ENCODE results near the gene PURA. TPM values are rescaled to one million over a fixed set of nuclear protein-coding genes. Genes with fewer than 3 reads are reported as not detected.

The PURA gene
- total RNA-seq, 2 experiments from 2014 or later = 9.5 to 10.7 TPM

GRCh38 chr5:140109759-140110645, 3.9 kb upstream of the PURA start:
- ChIA-PET CTCF (interaction anchor here (1.5 to 3.2 kb wide), 6 partner anchors 11 to 35 kb away, joined by 3 to 23 read pairs (median 4); no protein-coding TSS in a partner anchor), POLR2A (interaction anchor here (0.6 kb wide), 1 partner anchor 968 kb away, joined by 4 read pairs; no protein-coding TSS in a partner anchor)
- no peak for ATAC-seq

GRCh38 chr5:140110646-140110957, 3.3 kb upstream of the PURA start:
- no peak for DNase-seq
- Mint-ChIP-seq H3K4me1 (peaks cover 53% of the 10 kb centered on the region), H3K27me3 (peaks cover 3% of the 10 kb centered on the region), H3K36me3 (ENCODE audit: low read depth) (peaks cover 11% of the 10 kb centered on the region), H3K4me3 (no peak overlapping the region), H3K9me3 (ENCODE audit: low read depth) (no peaks in the 10 kb centered on the region), H3K27ac (no peak overlapping the region)
- POLR2A ChIA-PET = no interaction called here
- intact Hi-C loops (cut with DNase I, micrococcal nuclease) = loop anchor here (5.0 to 10.0 kb wide), 5 partner anchors 447 to 1756 kb away; partner anchors contain the start of genes UBE2D2 (in 2 of the 2), HARS1 (in 1 of the 2), HARS2 (in 1 of the 2) and KDM3B (in 1 of the 2)
- ATAC-seq = no peak
- CTCF ChIA-PET = interaction anchor here (1.5 to 3.2 kb wide), 3 partner anchors 13 to 34 kb away, joined by 3 to 23 read pairs (median 4); no protein-coding TSS in a partner anchor

More at GRCh38 chr5:140109759-140110645, 3.9 kb upstream of the PURA start:
- Mint-ChIP-seq H3K4me3 (peak overlapping the region; percentile 99), H3K9me3 (ENCODE audit: low read depth) (no peaks in the 10 kb centered on the region), H3K27me3 (peaks cover 3% of the 10 kb centered on the region), H3K4me1 (peaks cover 49% of the 10 kb centered on the region), H3K27ac (no peak overlapping the region), H3K36me3 (ENCODE audit: low read depth) (peaks cover 10% of the 10 kb centered on the region)
- DNase-seq = no peak
- intact Hi-C loops (cut with DNase I, micrococcal nuclease) = loop anchor here (2.0 to 10.0 kb wide), 11 partner anchors 38 to 1895 kb away; partner anchors contain the start of genes UBE2D2 (in 2 of the 2), CDC23 (in 1 of the 2), CYSTM1 (in 1 of the 2) and HARS1 (in 1 of the 2)

GRCh38 chr5:140111011-140111858, 2.7 kb upstream of the PURA start:
- H3K27me3 Mint-ChIP-seq = peaks cover 3% of the 10 kb centered on the region
- no peak for ATAC-seq
- intact Hi-C loops (cut with DNase I, micrococcal nuclease) = loop anchor here (5.0 to 10.0 kb wide), 5 partner anchors 446 to 1756 kb away; partner anchors contain the start of genes UBE2D2 (in 2 of the 2), HARS1 (in 1 of the 2), HARS2 (in 1 of the 2) and KDM3B (in 1 of the 2)

GRCh38 chr5:140111859-140112551, 1.9 kb upstream of the PURA start:
- Mint-ChIP-seq H3K27me3 (peaks cover 3% of the 10 kb centered on the region), H3K4me1 (peaks cover 56% of the 10 kb centered on the region), H3K4me3 (peak overlapping the region; percentile 89), H3K9me3 (ENCODE audit: low read depth) (no peaks in the 10 kb centered on the region), H3K27ac (peak overlapping the region; percentile 8), H3K36me3 (ENCODE audit: low read depth) (peaks cover 14% of the 10 kb centered on the region)
- DNase-seq (no peak), ATAC-seq (no peak)
- intact Hi-C loops (cut with DNase I, micrococcal nuclease) = loop anchor here (5.0 to 10.0 kb wide), 5 partner anchors 445 to 1757 kb away; partner anchors contain the start of genes UBE2D2 (in 2 of the 2), HARS1 (in 1 of the 2), HARS2 (in 1 of the 2) and KDM3B (in 1 of the 2)
- CTCF ChIA-PET = interaction anchor here (0.6 to 8.1 kb wide), 9 partner anchors 9 to 143 kb away, joined by 3 to 78 read pairs (median 4); no protein-coding TSS in a partner anchor
- POLR2A ChIA-PET = interaction anchor here (1.3 kb wide), 1 partner anchor 20 kb away, joined by 3 read pairs; no protein-coding TSS in a partner anchor

More at GRCh38 chr5:140111011-140111858, 2.7 kb upstream of the PURA start:
- no peak overlapping the region for H3K4me3 Mint-ChIP-seq
- H3K4me1 Mint-ChIP-seq = peaks cover 57% of the 10 kb centered on the region
- no peak for DNase-seq
- H3K9me3 Mint-ChIP-seq (ENCODE audit: low read depth) = no peaks in the 10 kb centered on the region
- no peak overlapping the region for H3K27ac Mint-ChIP-seq
- ChIA-PET POLR2A (interaction anchor here (1.3 kb wide), 1 partner anchor 21 kb away, joined by 3 read pairs; no protein-coding TSS in a partner anchor), CTCF (interaction anchor here (1.5 to 8.1 kb wide), 4 partner anchors 9 to 33 kb away, joined by 3 to 78 read pairs (median 14); no protein-coding TSS in a partner anchor)
- peaks cover 14% of the 10 kb centered on the region for H3K36me3 Mint-ChIP-seq (ENCODE audit: low read depth)

- CTCF ChIA-PET = interaction anchor here (0.6 to 8.1 kb wide), 11 partner anchors 9 to 608 kb away, joined by 3 to 78 read pairs (median 4); no protein-coding TSS in a partner anchor
- DNase-seq (no peak), ATAC-seq (no peak)
- Mint-ChIP-seq H3K27ac (peak overlapping the region; percentile 84), H3K9me3 (ENCODE audit: low read depth) (no peaks in the 10 kb centered on the region), H3K36me3 (ENCODE audit: low read depth) (peaks cover 14% of the 10 kb centered on the region), H3K4me3 (peak overlapping the region; percentile 89), H3K27me3 (peaks cover 3% of the 10 kb centered on the region), H3K4me1 (peaks cover 60% of the 10 kb centered on the region)
- intact Hi-C loops (cut with DNase I, micrococcal nuclease) = loop anchor here (5.0 to 10.0 kb wide), 5 partner anchors 445 to 1758 kb away; partner anchors contain the start of genes UBE2D2 (in 2 of the 2), HARS1 (in 1 of the 2), HARS2 (in 1 of the 2) and KDM3B (in 1 of the 2)
- POLR2A ChIA-PET = interaction anchor here (1.3 kb wide), 1 partner anchor 19 kb away, joined by 3 read pairs; no protein-coding TSS in a partner anchor
These were observed 1.2 kb upstream of the PURA start for GRCh38 chr5:140112685-140113179.

GRCh38 chr5:140113180-140113698, 670 bp upstream of the PURA start:
- H3K4me3 Mint-ChIP-seq = peak overlapping the region; percentile 89

GRCh38 chr5:140114341-140115185, 654 bp downstream of the PURA start:
- ATAC-seq = peak; percentile 14

More at GRCh38 chr5:140113180-140113698, 670 bp upstream of the PURA start:
- DNase-seq = peak; percentile 51
- intact Hi-C loops (cut with DNase I, micrococcal nuclease) = loop anchor here (5.0 to 10.0 kb wide), 5 partner anchors 444 to 1758 kb away; partner anchors contain the start of genes UBE2D2 (in 2 of the 2), HARS1 (in 1 of the 2), HARS2 (in 1 of the 2) and KDM3B (in 1 of the 2)
- Mint-ChIP-seq H3K27ac (peak overlapping the region; percentile 84), H3K27me3 (peaks cover 3% of the 10 kb centered on the region), H3K4me1 (peaks cover 63% of the 10 kb centered on the region), H3K36me3 (ENCODE audit: low read depth) (peaks cover 14% of the 10 kb centered on the region), H3K9me3 (ENCODE audit: low read depth) (no peaks in the 10 kb centered on the region)
- no peak for ATAC-seq
- CTCF ChIA-PET = interaction anchor here (0.6 to 8.1 kb wide), 6 partner anchors 8 to 607 kb away, joined by 3 to 78 read pairs (median 4); no protein-coding TSS in a partner anchor
- POLR2A ChIA-PET = no interaction called here

GRCh38 chr5:140115186-140115500, 1.2 kb downstream of the PURA start:
- intact Hi-C loops (cut with DNase I, micrococcal nuclease) = loop anchor here (1.0 to 10.0 kb wide), 7 partner anchors 8 to 1760 kb away; partner anchors contain the start of genes ANKHD1 (in 1 of the 2), HARS1 (in 1 of the 2), HARS2 (in 1 of the 2) and KDM3B (in 1 of the 2)
- POLR2A ChIA-PET = interaction anchor here (0.9 kb wide), 1 partner anchor 28 kb away, joined by 8 read pairs; no protein-coding TSS in a partner anchor
- peak overlapping the region; percentile 82 for H3K27ac Mint-ChIP-seq
- peak overlapping the region; percentile 89 for H3K4me3 Mint-ChIP-seq
- ATAC-seq = no peak
- H3K9me3 Mint-ChIP-seq (ENCODE audit: low read depth) = no peaks in the 10 kb centered on the region
- no peaks in the 10 kb centered on the region for H3K27me3 Mint-ChIP-seq
- H3K36me3 Mint-ChIP-seq (ENCODE audit: low read depth) = peaks cover 11% of the 10 kb centered on the region
- CTCF ChIA-PET = interaction anchor here (1.0 to 8.1 kb wide), 6 partner anchors 8 to 42 kb away, joined by 3 to 78 read pairs (median 4); no protein-coding TSS in a partner anchor
- no peak for DNase-seq
- peaks cover 56% of the 10 kb centered on the region for H3K4me1 Mint-ChIP-seq

More at GRCh38 chr5:140114341-140115185, 654 bp downstream of the PURA start:
- Mint-ChIP-seq H3K36me3 (ENCODE audit: low read depth) (peaks cover 11% of the 10 kb centered on the region), H3K4me1 (peaks cover 58% of the 10 kb centered on the region), H3K4me3 (peak overlapping the region; percentile 89), H3K9me3 (ENCODE audit: low read depth) (no peaks in the 10 kb centered on the region), H3K27ac (peak overlapping the region; percentile 82), H3K27me3 (no peaks in the 10 kb centered on the region)
- ChIA-PET CTCF (interaction anchor here (0.6 to 8.1 kb wide), 5 partner anchors 9 to 714 kb away, joined by 3 to 78 read pairs (median 3); no protein-coding TSS in a partner anchor), POLR2A (interaction anchor here (0.9 kb wide), 1 partner anchor 28 kb away, joined by 8 read pairs; no protein-coding TSS in a partner anchor)
- intact Hi-C loops (cut with DNase I, micrococcal nuclease) = loop anchor here (1.0 to 10.0 kb wide), 11 partner anchors 7 to 1760 kb away; partner anchors contain the start of genes UBE2D2 (in 2 of the 2), ANKHD1 (in 1 of the 2), CYSTM1 (in 1 of the 2) and HARS1 (in 1 of the 2)
- DNase-seq = peak; percentile 58
